ENCODE measurements around the gene SLC6A17. TPM values are rescaled to one million over a fixed set of nuclear protein-coding genes. Genes with fewer than 3 reads are reported as not detected.

Gene SLC6A17
- total and polyA plus RNA-seq, 9 of the 15 experiments (the other 6 are each of a cell fraction or from before 2014, with no cell fraction given), result not detected

GRCh38 chr1:110210604-110211495 lies 60.6 kb downstream of the SLC6A17 start (continued):
- TF ChIP-seq UBTF (IDR thresholded peaks at IDR 0.05; ENCODE audit: borderline replicate concordance in 1 of 2, low read depth in 2 of 2, low read length in 2 of 2), result peak in 1 of 2 experiments; percentile 34; a peak in 1 of 4 replicates
- TF ChIP-seq PTRF (tag; IDR thresholded peaks at IDR 0.05), result no peak
- no peak for TF ChIP-seq HCFC1 (IDR thresholded peaks at IDR 0.05; ENCODE audit: low read depth, low read length)
- TF ChIP-seq ARID1B (IDR thresholded peaks at IDR 0.05), result no peak
- no peak for TF ChIP-seq HES1 (IDR thresholded peaks at IDR 0.05; ENCODE audit: low read depth)
- peak; percentile 72 to 91 for TF ChIP-seq E2F6 (IDR thresholded peaks at IDR 0.05; ENCODE audit: borderline replicate concordance in 1 of 2, extremely low read depth in 1 of 2, insufficient read depth in 1 of 2, insufficient read length in 1 of 2, low read depth in 1 of 2, low read length in 1 of 2, poor library complexity in 1 of 2, severe bottlenecking in 1 of 2)
- 0 out of 2 replicates have a peak, but pooled peaks have one; percentile 38 for TF ChIP-seq AFF4 (CRISPR knock-in tag; IDR thresholded peaks at IDR 0.05)
- TF ChIP-seq JUNB (CRISPR knock-in tag; conservative IDR thresholded peaks at IDR 0.05), result no peak
- TF ChIP-seq ZNF23 (CRISPR knock-in tag; IDR thresholded peaks at IDR 0.05), result no peak
- no peak for TF ChIP-seq SMC3 (conservative IDR thresholded peaks at IDR 0.05; ENCODE audit: insufficient read depth, low read depth, low read length)
- no peak for TF ChIP-seq HINFP (tag; conservative IDR thresholded peaks at IDR 0.05; ENCODE audit: low read depth)
- TF ChIP-seq TFE3 (CRISPR knock-in tag; IDR thresholded peaks at IDR 0.05), result no peak
- TF ChIP-seq ZNF668 (CRISPR knock-in tag; IDR thresholded peaks at IDR 0.05), result no peak

All from K562 (cell line).